HCT116 (cell line): ENCODE data around the gene TMEM125. TPM values are rescaled to one million over a fixed set of nuclear protein-coding genes. Genes with fewer than 3 reads are reported as not detected.

Source experiments
- ATAC-seq: fragments of 200-7000 bp; cut with Tn5 transposase; 2 replicates; pipeline ENCODE4 v1.9.1; 2020; ENCODE audit warnings: mild to moderate bottlenecking, moderate library complexity
- BruUV-seq: library from RNA; stranded (reverse); fragments of 400-500 nt; replicated peaks from 2 replicates; lab custom pipeline; 2021; lab: Mats Ljungman, UMichigan
- CTCF ChIA-PET: fragments of 300-600 bp; sonication (Branson Sonifier 250); formaldehyde crosslinking; loops from one replicate; lab custom pipeline; 2021; ENCODE audit warnings: antibody characterized with exemption; lab: Charles Lee
- POLR2A ChIA-PET: fragments of 300-600, 350-600 bp; sonication (Branson Sonifier 250); formaldehyde crosslinking; loops from one replicate; lab custom pipeline; 2021; ENCODE audit warnings: antibody characterized with exemption; lab: Charles Lee
- RAD21 ChIA-PET, 2 experiments: fragments of 300-600 bp; sonication (Branson Sonifier 250); formaldehyde crosslinking; loops; one replicate each; lab custom pipeline; 2023; ENCODE audit warnings: low total read pairs in 2 of 2; ENCODE audit not compliant: uncharacterized antibody in 2 of 2, unreplicated experiment in 2 of 2, low non-redundant PET in 1 of 2; lab: Charles Lee
- DNase-seq: peaks from one replicate; pipeline ENCODE4 v3.0.0-alpha.2; 2010; ENCODE audit warnings: low read depth, low spot score
- H2AFZ ChIP-seq: fragments of 200-600 bp; shearing (Covaris generic), sonication (generic); 2 replicates; pipeline ENCODE4 v1.6.1; 2017; ENCODE audit warnings: low read depth, mixed run types, mixed read lengths, antibody characterized with exemption, low read length; ENCODE audit not compliant: poor library complexity, severe bottlenecking
- H3K27ac ChIP-seq: 2 replicates; pipeline ENCODE4 v1.5.1; 2012; ENCODE audit warnings: low read depth, low read length
- H3K27me3 ChIP-seq: fragments of 200-600 bp; sonication (generic); 2 replicates; pipeline ENCODE4 v1.6.1; 2016; ENCODE audit warnings: mixed run types, low read length, mixed read lengths; ENCODE audit not compliant: insufficient read depth
- H3K36me3 ChIP-seq, 2 experiments: fragments of 200-500 bp in 1 of 2; fragments of 200-600 bp in 1 of 2; sonication (Bioruptor generic) in 1 of 2; sonication (generic) in 1 of 2; 2 replicates each; pipeline versions ENCODE4 v1.5.1 to v1.6.1; 2014 to 2016; ENCODE audit warnings: low read length in 2 of 2, inconsistent platforms in 1 of 2, mixed read lengths in 1 of 2, mixed run types in 1 of 2; ENCODE audit not compliant: insufficient read depth in 2 of 2, control insufficient read depth in 1 of 2
- H3K4me1 ChIP-seq, 2 experiments: fragments of 200-600 bp in 1 of 2; sonication (generic) in 1 of 2; 2 replicates each; pipeline versions ENCODE4 v1.5.1 to v1.6.1; 2012 to 2017; ENCODE audit warnings: low read length in 2 of 2, inconsistent platforms in 1 of 2, mild to moderate bottlenecking in 1 of 2, mixed read lengths in 1 of 2, mixed run types in 1 of 2, moderate library complexity in 1 of 2; ENCODE audit not compliant: insufficient read depth in 2 of 2, control insufficient read depth in 1 of 2
- H3K4me2 ChIP-seq: fragments of 200-600 bp; sonication (generic); 2 replicates; pipeline ENCODE4 v1.6.1; 2017; ENCODE audit warnings: mixed run types, low read length, mixed read lengths
- H3K4me3 ChIP-seq, 2 experiments: fragments of 200-600 bp in 1 of 2; sonication (generic) in 1 of 2; replicated peaks in 1 of 2; 2 replicates each; pipeline ENCODE4 v1.5.1; 2011 to 2016; ENCODE audit warnings: low read length in 2 of 2, control low read depth in 1 of 2, low read depth in 1 of 2, mild to moderate bottlenecking in 1 of 2, mixed read lengths in 1 of 2, mixed run types in 1 of 2
- H3K79me2 ChIP-seq: fragments of 200-600 bp; sonication (generic); 2 replicates; pipeline ENCODE4 v1.6.1; 2017; ENCODE audit warnings: mild to moderate bottlenecking, mixed run types, low read length, moderate library complexity, mixed read lengths; ENCODE audit not compliant: insufficient read depth
- H3K9ac ChIP-seq: fragments of 200-600 bp; sonication (generic); 2 replicates; pipeline ENCODE4 v1.6.1; 2016; ENCODE audit warnings: low read length, mixed read lengths
- H3K9me2 ChIP-seq: fragments of 200-600 bp; sonication (generic), shearing (Covaris generic); 2 replicates; pipeline ENCODE4 v1.6.1; 2017; ENCODE audit warnings: mixed run types, mild to moderate bottlenecking, moderate library complexity; ENCODE audit not compliant: insufficient read depth
- H3K9me3 ChIP-seq, 2 experiments: fragments of 200-500 bp in 1 of 2; fragments of 200-600 bp in 1 of 2; sonication (Bioruptor generic) in 1 of 2; sonication (generic) in 1 of 2; 2 replicates each; pipeline ENCODE4 v1.6.1; 2014 to 2017; ENCODE audit warnings: low read length in 2 of 2, mixed read lengths in 2 of 2, inconsistent platforms in 1 of 2, low read depth in 1 of 2, mild to moderate bottlenecking in 1 of 2, mixed run types in 1 of 2, moderate library complexity in 1 of 2; ENCODE audit not compliant: control insufficient read depth in 1 of 2, insufficient read depth in 1 of 2
- H4K20me1 ChIP-seq: fragments of 200-600 bp; sonication (generic), shearing (Covaris generic); 2 replicates; pipeline ENCODE4 v1.6.1; 2017; ENCODE audit warnings: mixed run types, mild to moderate bottlenecking, moderate library complexity; ENCODE audit not compliant: insufficient read depth
- CTCF ChIP-seq, 3 experiments: fragments of 200-600 bp in 1 of 3; sonication (generic) in 1 of 3; IDR thresholded peaks in 2 of 3; conservative IDR thresholded peaks in 1 of 3; 2 replicates each; pipeline ENCODE4 v1.5.1; 2012 to 2017; ENCODE audit warnings: low read depth in 2 of 3, low read length in 2 of 3, antibody characterized with exemption in 1 of 3, borderline replicate concordance in 1 of 3, control low read depth in 1 of 3, mild to moderate bottlenecking in 1 of 3, mixed read lengths in 1 of 3, mixed run types in 1 of 3, moderate library complexity in 1 of 3; ENCODE audit not compliant: insufficient read depth in 1 of 3
- EGR1 ChIP-seq: IDR thresholded peaks from 2 replicates; pipeline ENCODE4 v1.6.1; 2012; ENCODE audit warnings: low read depth
- REST ChIP-seq: IDR thresholded peaks from 2 replicates; pipeline ENCODE4 v1.6.1; 2012; ENCODE audit warnings: low read depth
- SP1 ChIP-seq: IDR thresholded peaks from 2 replicates; pipeline ENCODE4 v1.6.1; 2012; ENCODE audit warnings: low read depth
- SRF ChIP-seq: IDR thresholded peaks from 2 replicates; pipeline ENCODE4 v1.6.1; 2012; ENCODE audit warnings: low read depth
- ZBTB33 ChIP-seq: IDR thresholded peaks from 2 replicates; pipeline ENCODE4 v1.6.1; 2011; ENCODE audit warnings: mild to moderate bottlenecking, low read length, moderate library complexity; ENCODE audit not compliant: insufficient replicate concordance; ENCODE audit errors: extremely low read depth
- ZNF274 ChIP-seq: fragments of 200-500 bp; sonication (Bioruptor generic); IDR thresholded peaks from 2 replicates; pipeline ENCODE4 v1.6.1; 2014; ENCODE audit warnings: mild to moderate bottlenecking, low read depth, low read length, inconsistent platforms
- intact Hi-C: fragments of 100-400 bp; cut with micrococcal nuclease; formaldehyde crosslinking; loops from 2 replicates; pipeline ENCODE4 v1.10.0; 2022
- total RNA-seq: library from RNA; stranded (reverse); gene quantifications from one replicate; pipeline ENCODE4 v1.2.1, GENCODE V29; 2021; ENCODE audit not compliant: unreplicated experiment

Gene TMEM125
- total RNA-seq, 1 experiment from 2014 or later, result 13.9 TPM

- TF ChIP-seq ZBTB33 (no peak), ZNF274 (no peak), EGR1 (no peak), SP1 (no peak), CTCF (IDR thresholded peaks at IDR 0.05 in 2 of 3, conservative IDR thresholded peaks at IDR 0.05 in 1 of 3; ENCODE audit: borderline replicate concordance in 1 of 3, insufficient read depth in 1 of 3, low read depth in 2 of 3, low read length in 2 of 3) (no peak)
Measured at GRCh38 chr1:43306688-43307457, 37.1 kb downstream of the TMEM125 start (continued).

GRCh38 chr1:43307458-43308158 lies 37.8 kb downstream of the TMEM125 start:
- CTCF ChIA-PET, result no interaction called here
- TF ChIP-seq REST (no peak), CTCF (IDR thresholded peaks at IDR 0.05 in 2 of 3, conservative IDR thresholded peaks at IDR 0.05 in 1 of 3; ENCODE audit: borderline replicate concordance in 1 of 3, insufficient read depth in 1 of 3, low read depth in 2 of 3, low read length in 2 of 3) (no peak), ZBTB33 (no peak), ZNF274 (no peak), SRF (no peak)

More at GRCh38 chr1:43307458-43308158, 37.8 kb downstream of the TMEM125 start:
- ChIA-PET POLR2A (no interaction called here), RAD21 (no interaction called here)
- Histone ChIP-seq H3K36me3 (no peaks in the 10 kb centered on the region), H3K9me2 (no peaks in the 10 kb centered on the region), H4K20me1 (no peaks in the 10 kb centered on the region), H3K4me1 (peaks cover 0 to 7% of the 10 kb centered on the region in 2 experiments; a peak in 1 of 4 replicates), H3K27me3 (no peaks in the 10 kb centered on the region), H2AFZ (no peak overlapping the region), H3K79me2 (no peaks in the 10 kb centered on the region), H3K4me2 (no peak overlapping the region), H3K9ac (no peak overlapping the region), H3K4me3 (no peak overlapping the region), H3K27ac (no peak overlapping the region), H3K9me3 (no peaks in the 10 kb centered on the region)
- no TSS peak for BruUV-seq
- ATAC-seq (no peak), DNase-seq (no peak)
- intact Hi-C loops, result no loop called here
